A549 (cell line): Measurements from ENCODE around the gene DRAM2. TPM values are rescaled to one million over a fixed set of nuclear protein-coding genes. Genes with fewer than 3 reads are reported as not detected.

Source experiments
- ATAC-seq, 2 experiments: fragments of 200-7000 bp in 1 of 2; fragments of >200 bp in 1 of 2; cut with Nextera tagmentation in 1 of 2; cut with Tn5 transposase in 1 of 2; 3 replicates each; pipeline versions ENCODE4 v1.8.0 to v1.9.1; 2018 to 2020; ENCODE audit warnings: mild to moderate bottlenecking in 1 of 2, moderate library complexity in 1 of 2
- CTCF ChIA-PET: fragments of 300-600 bp; sonication (Branson Sonifier 250); formaldehyde crosslinking; extraction: SDS; loops from one replicate; lab custom pipeline; 2021; ENCODE audit warnings: antibody characterized with exemption, inconsistent platforms; lab: Yijun Ruan, JAX
- POLR2A ChIA-PET: fragments of 350-600 bp; formaldehyde crosslinking; extraction: SDS; loops from one replicate; lab custom pipeline; 2021; ENCODE audit warnings: antibody characterized with exemption, inconsistent platforms; lab: Yijun Ruan, JAX
- DNase-seq, 2 experiments: peaks; one replicate each; pipeline versions ENCODE4 v3.0.0 to v3.0.0-alpha.2; 2011 to 2016; ENCODE audit warnings: low read depth in 1 of 2, low spot score in 1 of 2
- FAIRE-seq: peaks from 2 replicates; lab custom pipeline; 2011; peaks lifted over from hg19 to GRCh38; lab: Jason Lieb, UNC
- H3K27ac ChIP-seq, 2 experiments: fragments of >200 bp; sonication (Bioruptor Twin); formaldehyde crosslinking; 3 replicates each; pipeline ENCODE4 v1.5.1; 2016 to 2017
- H3K4me1 ChIP-seq: fragments of >200 bp; sonication (Bioruptor Twin); formaldehyde crosslinking; 3 replicates; pipeline ENCODE4 v1.6.1; 2016
- H3K4me2 ChIP-seq: fragments of >200 bp; sonication (Bioruptor Twin); formaldehyde crosslinking; 3 replicates; pipeline ENCODE4 v1.6.1; 2016
- H3K4me3 ChIP-seq: fragments of >200 bp; sonication (Bioruptor Twin); formaldehyde crosslinking; 3 replicates; pipeline ENCODE4 v1.5.1; 2016
- H3K9me3 ChIP-seq: fragments of >200 bp; sonication (Bioruptor Twin); formaldehyde crosslinking; 3 replicates; pipeline ENCODE4 v1.6.1; 2016
- CBX8 ChIP-seq: fragments of 200-600 bp; sonication (generic); IDR thresholded peaks from 2 replicates; pipeline ENCODE4 v1.6.1; 2016
- EHF ChIP-seq: fragments of 250-450 bp; sonication (Bioruptor Pico); IDR thresholded peaks from 2 replicates; pipeline ENCODE4 v1.5.0; 2020; ENCODE audit warnings: mild to moderate bottlenecking
- ELK1 ChIP-seq: fragments of 150-350 bp; IDR thresholded peaks from 2 replicates; pipeline ENCODE4 v1.6.1; 2014; ENCODE audit warnings: low read depth, mild to moderate bottlenecking, low read length
- ESRRA ChIP-seq: fragments of 150-350 bp; IDR thresholded peaks from 2 replicates; pipeline ENCODE4 v1.6.1; 2014; ENCODE audit warnings: mild to moderate bottlenecking, low read length, borderline replicate concordance
- FOSB ChIP-seq: fragments of 250-450 bp; sonication (Bioruptor Pico); IDR thresholded peaks from 2 replicates; pipeline ENCODE4 v1.5.0; 2020; ENCODE audit warnings: mild to moderate bottlenecking, moderate library complexity
- FOXS1 ChIP-seq: fragments of 250-450 bp; sonication (Bioruptor Pico); IDR thresholded peaks from 2 replicates; pipeline ENCODE4 v1.5.0; 2020; ENCODE audit warnings: mild to moderate bottlenecking, moderate library complexity
- HOXA7 ChIP-seq: fragments of 250-450 bp; sonication (Bioruptor Pico); IDR thresholded peaks from 2 replicates; pipeline ENCODE4 v1.5.0; 2020; ENCODE audit warnings: mild to moderate bottlenecking, moderate library complexity
- HOXB13 ChIP-seq: fragments of 250-450 bp; sonication (Bioruptor Pico); IDR thresholded peaks from 2 replicates; pipeline ENCODE4 v1.5.0; 2020; ENCODE audit warnings: low read depth, mild to moderate bottlenecking, moderate library complexity
- HOXB5 ChIP-seq: fragments of 250-450 bp; sonication (Bioruptor Pico); IDR thresholded peaks from 2 replicates; pipeline ENCODE4 v1.5.0; 2020; ENCODE audit warnings: mild to moderate bottlenecking, moderate library complexity
- JUN ChIP-seq, 2 experiments: fragments of >200 bp; sonication (Bioruptor Twin); formaldehyde crosslinking; IDR thresholded peaks; 2 replicates in 1 of 2; 3 replicates in 1 of 2; pipeline ENCODE4 v1.6.1; 2016 to 2017
- MAFK ChIP-seq: fragments of 450-650 bp; IDR thresholded peaks from 2 replicates; pipeline ENCODE4 v1.6.1; 2014; ENCODE audit not compliant: partially characterized antibody
- MAZ ChIP-seq: fragments of 150-350 bp; IDR thresholded peaks from 2 replicates; pipeline ENCODE4 v1.6.1; 2014; ENCODE audit warnings: antibody characterized with exemption, low read depth, low read length, borderline replicate concordance
- MYC ChIP-seq: IDR thresholded peaks from 2 replicates; pipeline ENCODE4 v1.6.1; 2012; ENCODE audit warnings: mild to moderate bottlenecking, inconsistent platforms, low read length, improper control_type of control experiment, borderline replicate concordance
- POLR2AphosphoS2 ChIP-seq: conservative IDR thresholded peaks from 2 replicates; pipeline ENCODE4 v1.6.1; 2012; ENCODE audit warnings: low read length, improper control_type of control experiment, inconsistent platforms
- RCOR1 ChIP-seq: fragments of 150-350 bp; IDR thresholded peaks from 2 replicates; pipeline ENCODE4 v1.6.1; 2014; ENCODE audit warnings: antibody characterized with exemption, low read length, low read depth
- REST ChIP-seq: fragments of 200-600 bp; sonication (generic); IDR thresholded peaks from 2 replicates; pipeline ENCODE4 v1.6.1; 2016; ENCODE audit warnings: antibody characterized with exemption, mild to moderate bottlenecking, moderate library complexity
- SREBF2 ChIP-seq: fragments of 450-650 bp; IDR thresholded peaks from 2 replicates; pipeline ENCODE4 v1.6.1; 2014; ENCODE audit warnings: mild to moderate bottlenecking, moderate library complexity
- TP53 ChIP-seq: fragments of 250-450 bp; sonication (Bioruptor Pico); IDR thresholded peaks from 2 replicates; pipeline ENCODE4 v1.5.0; 2021; ENCODE audit warnings: mild to moderate bottlenecking, moderate library complexity
- ZNF302 ChIP-seq: fragments of 250-450 bp; sonication (Bioruptor Pico); IDR thresholded peaks from 2 replicates; pipeline ENCODE4 v1.9.0; 2021; ENCODE audit warnings: inconsistent platforms, mild to moderate bottlenecking, moderate library complexity
- WGBS: methylation state at CpG from one replicate; pipeline ENCODE4 v1.1.6; 2017; ENCODE audit errors: missing lambda C conversion rate; 5-methylcytosine and 5-hydroxymethylcytosine counted together
- polyA plus RNA-seq, 4 experiments: library from polyadenylated mRNA; depleted of rRNA in 3 of 4; stranded (reverse); fragments of >200 nt; fragmentation: RNase III in 1 of 4; extraction: RNeasy Plus Mini Kit Qiagen cat#74134 plus additional on column Dnase treatment in 1 of 4; gene quantifications; 2 replicates in 3 of 4; 3 replicates in 1 of 4; pipeline ENCODE4 v1.2.3, GENCODE V29; 2011 to 2017
- TF ChIP-seq, protein P1 (sequence below): IDR thresholded peaks from 2 replicates; pipeline ENCODE4 v1.6.1; 2012
- TF ChIP-seq, protein P2 (sequence below): fragments of 250-450 bp; sonication (Bioruptor Pico); IDR thresholded peaks from 2 replicates; pipeline ENCODE4 v1.5.0; 2020; ENCODE audit warnings: low read depth, mild to moderate bottlenecking, moderate library complexity

Gene DRAM2
- polyA plus RNA-seq, 2 of the 4 experiments (the other 2 are of a cell fraction), result 17.9 to 69.5 TPM

DNA sequence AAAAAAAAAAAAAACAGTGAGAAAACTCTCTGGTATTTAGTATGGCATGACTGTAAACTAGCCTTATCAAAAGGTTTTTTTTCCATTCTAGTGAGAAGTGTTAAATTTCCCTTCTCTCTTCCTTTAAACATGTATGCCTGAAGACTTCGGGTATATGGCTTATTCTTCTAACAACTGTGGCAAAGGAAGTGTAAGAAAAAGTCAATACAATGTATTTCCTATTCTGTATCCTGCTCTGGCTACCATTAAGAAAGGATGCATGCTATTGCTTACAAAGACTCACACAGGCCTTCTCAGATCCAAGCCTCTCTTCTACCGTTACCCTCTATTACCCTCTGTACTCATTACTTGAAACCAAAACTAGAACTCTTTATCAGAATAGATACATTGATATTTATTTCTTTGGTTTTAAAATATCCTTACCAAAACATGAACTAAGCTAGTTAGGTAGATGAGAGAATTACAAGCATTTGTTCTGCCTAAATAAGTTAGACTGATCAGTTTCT, 8.5 kb upstream of the DRAM2 start:
- CTCF ChIA-PET, result interaction anchor here (2.1 kb wide), 1 partner anchor 10 kb away, joined by 5 read pairs; no protein-coding TSS in a partner anchor
- Histone ChIP-seq H3K27ac (no peak overlapping the region), H3K4me2 (no peak overlapping the region), H3K4me3 (no peak overlapping the region), H3K9me3 (no peaks in the 10 kb centered on the region), H3K4me1 (no peaks in the 10 kb centered on the region)
- POLR2A ChIA-PET, result no interaction called here
- 89% methylated on average over 2 of the region's 2 CpGs for WGBS
- no peak for TF ChIP-seq EHF (CRISPR knock-in tag)
- no peak for TF ChIP-seq ZNF302 (CRISPR knock-in tag)
- no peak for TF ChIP-seq CBX8
- TF ChIP-seq SREBF2, result no peak
- TF ChIP-seq, protein P1, sequence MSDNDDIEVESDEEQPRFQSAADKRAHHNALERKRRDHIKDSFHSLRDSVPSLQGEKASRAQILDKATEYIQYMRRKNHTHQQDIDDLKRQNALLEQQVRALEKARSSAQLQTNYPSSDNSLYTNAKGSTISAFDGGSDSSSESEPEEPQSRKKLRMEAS, result no peak
- TF ChIP-seq MYC, result no peak
- TF ChIP-seq, protein P2, sequence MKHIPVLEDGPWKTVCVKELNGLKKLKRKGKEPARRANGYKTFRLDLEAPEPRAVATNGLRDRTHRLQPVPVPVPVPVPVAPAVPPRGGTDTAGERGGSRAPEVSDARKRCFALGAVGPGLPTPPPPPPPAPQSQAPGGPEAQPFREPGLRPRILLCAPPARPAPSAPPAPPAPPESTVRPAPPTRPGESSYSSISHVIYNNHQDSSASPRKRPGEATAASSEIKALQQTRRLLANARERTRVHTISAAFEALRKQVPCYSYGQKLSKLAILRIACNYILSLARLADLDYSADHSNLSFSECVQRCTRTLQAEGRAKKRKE (CRISPR knock-in tag), result no peak
- no peak for TF ChIP-seq HOXA7 (CRISPR knock-in tag)
- TF ChIP-seq REST, result no peak
- no peak for FAIRE-seq
- DNase-seq, result no peak
- ATAC-seq, result no peak

DNA sequence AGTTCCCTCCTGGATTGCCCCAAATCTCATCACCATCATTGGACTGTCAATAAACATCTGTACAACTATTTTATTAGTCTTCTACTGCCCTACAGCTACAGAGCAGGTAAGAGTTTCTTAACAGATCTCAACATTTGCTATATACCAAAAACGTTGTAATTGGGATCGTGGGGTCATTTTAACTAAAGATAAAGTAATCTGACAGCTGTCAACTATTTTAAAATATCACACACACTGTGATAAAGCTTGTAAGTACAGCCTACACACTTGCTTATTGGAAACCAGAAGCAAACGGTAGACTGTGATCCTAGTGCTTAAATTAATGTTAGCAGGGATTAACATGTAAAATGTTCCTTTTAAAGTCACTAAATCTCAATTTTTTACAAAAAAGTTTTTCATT, 8.1 kb upstream of the DRAM2 start:
- no peak overlapping the region for H3K4me3 ChIP-seq
- DNase-seq (no peak), ATAC-seq (no peak), FAIRE-seq (no peak)
- H3K27ac ChIP-seq, result no peak overlapping the region
- POLR2A ChIA-PET, result no interaction called here
- CTCF ChIA-PET, result interaction anchor here (2.1 kb wide), 1 partner anchor 9 kb away, joined by 5 read pairs; no protein-coding TSS in a partner anchor
- H3K4me1 ChIP-seq, result no peaks in the 10 kb centered on the region
- TF ChIP-seq RCOR1 (no peak), ESRRA (no peak), MAZ (no peak), ELK1 (no peak), HOXA7 (CRISPR knock-in tag) (no peak), TP53 (CRISPR knock-in tag) (no peak), MAFK (no peak), POLR2AphosphoS2 (no peak), HOXB5 (no peak), FOSB (CRISPR knock-in tag) (no peak), CBX8 (no peak), ZNF302 (CRISPR knock-in tag) (no peak), JUN (IDR thresholded peaks at IDR 0.05) (no peak), FOXS1 (CRISPR knock-in tag) (no peak), HOXB13 (CRISPR knock-in tag) (no peak)
- no peaks in the 10 kb centered on the region for H3K9me3 ChIP-seq
- no peak overlapping the region for H3K4me2 ChIP-seq
- WGBS, result 79% methylated on average over 3 of the region's 3 CpGs
